ENCODE data around the gene AGK. TPM values are rescaled to one million over a fixed set of nuclear protein-coding genes. Genes with fewer than 3 reads are reported as not detected.

Gene AGK
- total and polyA plus RNA-seq, 2 experiments from 2014 or later, result 15.8 to 27.1 TPM

DNA sequence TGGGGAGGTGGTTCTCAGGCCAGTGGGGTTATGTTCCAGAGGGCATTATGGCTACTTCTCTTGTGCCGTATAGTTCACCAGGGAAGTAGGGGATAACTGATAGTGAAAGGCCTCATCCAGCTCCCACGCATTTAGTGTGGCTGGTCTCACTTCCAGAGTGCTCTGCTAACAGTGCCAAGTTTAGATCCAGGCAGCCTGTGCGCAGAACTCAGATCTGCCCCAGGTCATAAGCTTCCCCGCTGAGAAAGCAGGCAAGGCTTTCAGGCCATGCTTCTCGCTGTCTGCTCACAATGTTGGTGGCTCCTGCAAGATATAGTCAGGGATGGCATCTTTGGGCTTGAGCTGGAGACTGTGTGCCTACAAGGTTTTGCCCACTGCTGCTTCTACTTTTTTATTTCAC is 11.3 kb downstream of the AGK start:
- H3K4me2 ChIP-seq, result no peak overlapping the region
- no peak overlapping the region for H2AFZ ChIP-seq
- 97% methylated on average over 5 of the region's 5 CpGs for WGBS (ENCODE audit: low lambda C conversion rate, missing lambda C conversion rate)

GRCh38 chr7:141562972-141563371 is 11.8 kb downstream of the AGK start:
- Histone ChIP-seq H3K27me3 (no peaks in the 10 kb centered on the region), H3K4me3 (no peak overlapping the region), H3K4me2 (no peak overlapping the region), H3K36me3 (replicated peaks; ENCODE audit: insufficient read depth, low read depth) (no peaks in the 10 kb centered on the region), H4K20me1 (ENCODE audit: insufficient read depth, poor library complexity, severe bottlenecking) (peaks cover 2% of the 10 kb centered on the region), H3K9me3 (ENCODE audit: low read depth) (peaks cover 9% of the 10 kb centered on the region), H3K4me1 (ENCODE audit: insufficient read depth) (no peaks in the 10 kb centered on the region), H2AFZ (no peak overlapping the region), H3K79me2 (no peaks in the 10 kb centered on the region), H3K27ac (no peak overlapping the region), H3K9me2 (replicated peaks; ENCODE audit: insufficient read depth) (no peaks in the 10 kb centered on the region)
- TF ChIP-seq, protein P1, sequence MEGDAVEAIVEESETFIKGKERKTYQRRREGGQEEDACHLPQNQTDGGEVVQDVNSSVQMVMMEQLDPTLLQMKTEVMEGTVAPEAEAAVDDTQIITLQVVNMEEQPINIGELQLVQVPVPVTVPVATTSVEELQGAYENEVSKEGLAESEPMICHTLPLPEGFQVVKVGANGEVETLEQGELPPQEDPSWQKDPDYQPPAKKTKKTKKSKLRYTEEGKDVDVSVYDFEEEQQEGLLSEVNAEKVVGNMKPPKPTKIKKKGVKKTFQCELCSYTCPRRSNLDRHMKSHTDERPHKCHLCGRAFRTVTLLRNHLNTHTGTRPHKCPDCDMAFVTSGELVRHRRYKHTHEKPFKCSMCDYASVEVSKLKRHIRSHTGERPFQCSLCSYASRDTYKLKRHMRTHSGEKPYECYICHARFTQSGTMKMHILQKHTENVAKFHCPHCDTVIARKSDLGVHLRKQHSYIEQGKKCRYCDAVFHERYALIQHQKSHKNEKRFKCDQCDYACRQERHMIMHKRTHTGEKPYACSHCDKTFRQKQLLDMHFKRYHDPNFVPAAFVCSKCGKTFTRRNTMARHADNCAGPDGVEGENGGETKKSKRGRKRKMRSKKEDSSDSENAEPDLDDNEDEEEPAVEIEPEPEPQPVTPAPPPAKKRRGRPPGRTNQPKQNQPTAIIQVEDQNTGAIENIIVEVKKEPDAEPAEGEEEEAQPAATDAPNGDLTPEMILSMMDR (IDR thresholded peaks at IDR 0.05; ENCODE audit: poor library complexity), result no peak
- no peak for TF ChIP-seq EZH2 (IDR thresholded peaks at IDR 0.05; ENCODE audit: borderline replicate concordance)
- TF ChIP-seq EZH2phosphoT487 (IDR thresholded peaks at IDR 0.05; ENCODE audit: low read depth, severe bottlenecking, unreplicated experiment), result no peak
- 82% methylated on average over 2 of the region's 2 CpGs for WGBS (ENCODE audit: low lambda C conversion rate, missing lambda C conversion rate)
- no peak for DNase-seq (ENCODE audit: low spot score)

More for the DNA sequence above, 11.3 kb downstream of the AGK start:
- no peak for DNase-seq (ENCODE audit: low spot score)
- H3K9me2 ChIP-seq (replicated peaks; ENCODE audit: insufficient read depth), result no peaks in the 10 kb centered on the region
- H3K36me3 ChIP-seq (replicated peaks; ENCODE audit: insufficient read depth, low read depth), result no peaks in the 10 kb centered on the region
- peaks cover 2% of the 10 kb centered on the region for H4K20me1 ChIP-seq (ENCODE audit: insufficient read depth, poor library complexity, severe bottlenecking)
- H3K4me1 ChIP-seq (ENCODE audit: insufficient read depth), result no peaks in the 10 kb centered on the region
- H3K27ac ChIP-seq, result no peak overlapping the region
- no peaks in the 10 kb centered on the region for H3K79me2 ChIP-seq
- no peak for TF ChIP-seq EZH2 (IDR thresholded peaks at IDR 0.05; ENCODE audit: borderline replicate concordance)
- TF ChIP-seq EZH2phosphoT487 (IDR thresholded peaks at IDR 0.05; ENCODE audit: low read depth, severe bottlenecking, unreplicated experiment), result no peak
- TF ChIP-seq, protein P1 (IDR thresholded peaks at IDR 0.05; ENCODE audit: poor library complexity), result no peak
- H3K9me3 ChIP-seq (ENCODE audit: low read depth), result peaks cover 9% of the 10 kb centered on the region
- H3K4me3 ChIP-seq, result no peak overlapping the region
- H3K27me3 ChIP-seq, result no peaks in the 10 kb centered on the region

GRCh38 chr7:141563956-141564623 is 12.9 kb downstream of the AGK start:
- 95% methylated on average over 2 of the region's 2 CpGs for WGBS (ENCODE audit: low lambda C conversion rate, missing lambda C conversion rate)
- H3K27me3 ChIP-seq, result no peaks in the 10 kb centered on the region
- H3K79me2 ChIP-seq, result no peaks in the 10 kb centered on the region
- no peak overlapping the region for H2AFZ ChIP-seq
- H3K4me2 ChIP-seq, result no peak overlapping the region
- no peak overlapping the region for H3K4me3 ChIP-seq
- no peaks in the 10 kb centered on the region for H3K4me1 ChIP-seq (ENCODE audit: insufficient read depth)
- H3K36me3 ChIP-seq (replicated peaks; ENCODE audit: insufficient read depth, low read depth), result no peaks in the 10 kb centered on the region
- peaks cover 2% of the 10 kb centered on the region for H4K20me1 ChIP-seq (ENCODE audit: insufficient read depth, poor library complexity, severe bottlenecking)
- H3K9me3 ChIP-seq (ENCODE audit: low read depth), result peaks cover 7% of the 10 kb centered on the region
- TF ChIP-seq EZH2phosphoT487 (IDR thresholded peaks at IDR 0.05; ENCODE audit: low read depth, severe bottlenecking, unreplicated experiment) (no peak), EZH2 (IDR thresholded peaks at IDR 0.05; ENCODE audit: borderline replicate concordance) (no peak)
- TF ChIP-seq, protein P1 (IDR thresholded peaks at IDR 0.05; ENCODE audit: poor library complexity), result no peak
- H3K9me2 ChIP-seq (replicated peaks; ENCODE audit: insufficient read depth), result no peaks in the 10 kb centered on the region
- no peak for DNase-seq (ENCODE audit: low spot score)
- H3K27ac ChIP-seq, result no peak overlapping the region
